ENCODE data around the gene SSR3. TPM values are rescaled to one million over a fixed set of nuclear protein-coding genes. Genes with fewer than 3 reads are reported as not detected.

Gene SSR3
- total RNA-seq, 1 experiment from 2014 or later = 312 TPM

GRCh38 chr3:156513619-156514018 lies 41.3 kb downstream of the SSR3 start:
- H3K4me1 Mint-ChIP-seq (ENCODE audit: low read depth, unreplicated experiment) = no peaks in the 10 kb centered on the region
- no peak overlapping the region for H3K27ac Mint-ChIP-seq (ENCODE audit: unreplicated experiment)
- H3K36me3 Mint-ChIP-seq (ENCODE audit: insufficient read depth, unreplicated experiment) = no peaks in the 10 kb centered on the region
- no peak for DNase-seq
- CTCF ChIA-PET = interaction anchor here (1.3 to 1.6 kb wide), 2 partner anchors 40 to 624 kb away, joined by 3 to 4 read pairs; no protein-coding TSS in a partner anchor
- H3K27me3 Mint-ChIP-seq (ENCODE audit: unreplicated experiment) = peaks cover 16% of the 10 kb centered on the region
- no peaks in the 10 kb centered on the region for H3K9me3 Mint-ChIP-seq (ENCODE audit: low read depth, unreplicated experiment)
- H3K4me3 Mint-ChIP-seq (ENCODE audit: low read depth, unreplicated experiment) = no peak overlapping the region
- TF ChIP-seq CTCF (IDR thresholded peaks at IDR 0.05; ENCODE audit: unreplicated experiment) = no peak
- no TSS peak for BruUV-seq (replicated peaks)
- intact Hi-C loops (cut with micrococcal nuclease; ENCODE audit: unreplicated experiment) = no loop called here

GRCh38 chr3:156511987-156512677 lies 42.8 kb downstream of the SSR3 start:
- CTCF ChIA-PET = no interaction called here
- Mint-ChIP-seq H3K27ac (ENCODE audit: unreplicated experiment) (no peak overlapping the region), H3K36me3 (ENCODE audit: insufficient read depth, unreplicated experiment) (no peaks in the 10 kb centered on the region), H3K27me3 (ENCODE audit: unreplicated experiment) (peaks cover 16% of the 10 kb centered on the region), H3K4me1 (ENCODE audit: low read depth, unreplicated experiment) (no peaks in the 10 kb centered on the region), H3K4me3 (ENCODE audit: low read depth, unreplicated experiment) (no peak overlapping the region), H3K9me3 (ENCODE audit: low read depth, unreplicated experiment) (no peaks in the 10 kb centered on the region)
- BruUV-seq (replicated peaks) = no TSS peak
- intact Hi-C loops (cut with micrococcal nuclease; ENCODE audit: unreplicated experiment) = no loop called here
- TF ChIP-seq CTCF (IDR thresholded peaks at IDR 0.05; ENCODE audit: unreplicated experiment) = no peak
- DNase-seq = no peak

DNA sequence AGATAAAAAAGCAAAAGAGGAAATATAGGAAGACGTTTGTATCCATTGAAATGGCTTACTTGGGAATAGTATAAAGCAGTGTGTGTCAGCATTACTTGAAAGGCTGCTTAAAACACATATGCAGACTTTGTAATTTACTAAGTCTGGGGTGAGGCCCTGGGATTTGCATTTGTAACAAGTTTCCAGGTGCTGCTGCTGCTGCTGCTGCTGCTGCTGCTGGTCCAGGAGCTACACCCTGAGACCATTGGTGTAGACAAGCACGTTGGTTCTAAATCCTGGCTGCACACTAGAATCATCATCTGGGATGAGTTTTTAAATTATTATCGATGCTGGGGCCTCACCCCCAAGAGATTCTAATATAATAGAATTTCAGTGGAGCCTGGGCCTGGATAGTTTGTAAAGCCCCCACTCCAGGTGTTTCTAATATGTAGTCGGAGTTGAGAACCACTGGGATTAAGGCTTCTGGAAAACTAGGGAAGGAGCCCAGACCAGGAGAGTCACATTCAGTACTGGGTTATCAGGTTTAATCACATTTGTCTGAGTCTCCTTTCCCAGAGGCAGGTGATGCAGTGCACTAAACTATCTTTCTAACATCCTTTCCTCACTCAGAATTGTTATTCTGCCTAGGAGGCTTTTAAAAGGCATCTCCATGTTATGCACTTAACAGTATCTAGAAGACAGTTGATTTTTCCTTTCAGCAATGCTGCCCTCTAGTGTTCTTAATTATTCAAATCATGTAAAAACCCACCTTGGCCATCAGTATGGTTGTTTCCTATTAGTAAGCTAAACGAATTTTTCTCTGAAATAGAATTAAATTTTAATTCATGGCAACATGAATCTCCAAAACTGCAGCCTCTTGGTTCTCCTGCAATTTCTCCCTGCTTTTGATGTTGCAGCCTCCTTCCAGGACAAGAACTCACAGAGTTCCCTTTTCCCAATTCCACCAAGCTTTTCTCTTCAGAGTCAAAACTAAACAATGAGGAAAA lies 45.4 kb downstream of the SSR3 start:
- intact Hi-C loops (cut with micrococcal nuclease; ENCODE audit: unreplicated experiment) = loop anchor here (1.0 to 5.0 kb wide), 5 partner anchors 59 to 512 kb away; no protein-coding TSS in a partner anchor
- no peak overlapping the region for H3K4me3 Mint-ChIP-seq (ENCODE audit: low read depth, unreplicated experiment)
- peak; percentile 22 for DNase-seq
- CTCF ChIA-PET = interaction anchor here (0.6 to 2.3 kb wide), 20 partner anchors 13 to 627 kb away, joined by 3 to 14 read pairs (median 4); partner anchors contain the start of gene TIPARP
- H3K27ac Mint-ChIP-seq (ENCODE audit: unreplicated experiment) = no peak overlapping the region
- H3K36me3 Mint-ChIP-seq (ENCODE audit: insufficient read depth, unreplicated experiment) = no peaks in the 10 kb centered on the region
- peaks cover 16% of the 10 kb centered on the region for H3K27me3 Mint-ChIP-seq (ENCODE audit: unreplicated experiment)
- no TSS peak for BruUV-seq (replicated peaks)
- no peaks in the 10 kb centered on the region for H3K9me3 Mint-ChIP-seq (ENCODE audit: low read depth, unreplicated experiment)
- H3K4me1 Mint-ChIP-seq (ENCODE audit: low read depth, unreplicated experiment) = no peaks in the 10 kb centered on the region
- peak; percentile 22 for TF ChIP-seq CTCF (IDR thresholded peaks at IDR 0.05; ENCODE audit: unreplicated experiment)

- Mint-ChIP-seq H3K4me3 (ENCODE audit: low read depth, unreplicated experiment) (no peak overlapping the region), H3K4me1 (ENCODE audit: low read depth, unreplicated experiment) (no peaks in the 10 kb centered on the region), H3K36me3 (ENCODE audit: insufficient read depth, unreplicated experiment) (no peaks in the 10 kb centered on the region), H3K9me3 (ENCODE audit: low read depth, unreplicated experiment) (no peaks in the 10 kb centered on the region), H3K27ac (ENCODE audit: unreplicated experiment) (no peak overlapping the region), H3K27me3 (ENCODE audit: unreplicated experiment) (peaks cover 16% of the 10 kb centered on the region)
- intact Hi-C loops (cut with micrococcal nuclease; ENCODE audit: unreplicated experiment) = loop anchor here (1.0 to 5.0 kb wide), 3 partner anchors 31 to 510 kb away; no protein-coding TSS in a partner anchor
- CTCF ChIA-PET = interaction anchor here (0.7 to 2.3 kb wide), 4 partner anchors 57 to 333 kb away, joined by 3 to 10 read pairs (median 4); no protein-coding TSS in a partner anchor
- no peak for TF ChIP-seq CTCF (IDR thresholded peaks at IDR 0.05; ENCODE audit: unreplicated experiment)
- no TSS peak for BruUV-seq (replicated peaks)
- no peak for DNase-seq
These were observed 47.6 kb downstream of the SSR3 start for GRCh38 chr3:156507285-156507684.
